Temporal lobe (tissue), 1 donor: ENCODE results near the gene CAGE1. TPM values are rescaled to one million over a fixed set of nuclear protein-coding genes. Genes with fewer than 3 reads are reported as not detected.

Source experiments
- total RNA-seq: library from RNA; depleted of rRNA; stranded (reverse); fragments of >200 nt; gene quantifications from one replicate; pipeline ENCODE4 v1.2.3, GENCODE V29; 2014

The CAGE1 gene
- total RNA-seq, 1 donor from 2014 or later: not detected

Other genes with a start within 250 kb of the CAGE1 start
- 42.5 TPM for gene SSR1, start 76.5 kb downstream of the CAGE1 start, total RNA-seq
- gene RIOK1, start 66 bp upstream of the CAGE1 start, total RNA-seq: 21.4 TPM
- 9.3 TPM for gene DSP, start 151.9 kb upstream of the CAGE1 start, total RNA-seq
- gene SNRNP48, start 200.5 kb upstream of the CAGE1 start, total RNA-seq: 12.5 TPM